HL-60 (cell line): Measurements from ENCODE around the gene TMEM238L.

Source experiments
- DNase-seq, 2 experiments: peaks; one replicate each; pipeline ENCODE4 v3.0.0-alpha.2; 2010 to 2020; ENCODE audit warnings: low read depth in 1 of 2, low spot score in 1 of 2
- H3K27ac ChIP-seq: fragments of 250-450 bp; sonication (Bioruptor Pico); replicated peaks from 2 replicates; pipeline ENCODE4 v1.5.1; 2020; ENCODE audit warnings: mild to moderate bottlenecking, moderate library complexity
- H3K27me3 ChIP-seq: fragments of 250-450 bp; sonication (Bioruptor Pico); 2 replicates; pipeline ENCODE4 v1.5.1; 2021; ENCODE audit warnings: mild to moderate bottlenecking, moderate library complexity; ENCODE audit not compliant: insufficient read depth, poor library complexity, severe bottlenecking
- H3K4me3 ChIP-seq: replicated peaks from 2 replicates; pipeline ENCODE4 v1.5.1; 2011; ENCODE audit warnings: mild to moderate bottlenecking, control low read depth, low read length; ENCODE audit not compliant: insufficient read depth
- CTCF ChIP-seq: IDR thresholded peaks from one replicate; pipeline ENCODE4 v1.5.1; 2011; ENCODE audit warnings: low read length, control low read depth, inconsistent platforms; ENCODE audit not compliant: insufficient read depth
- GABPA ChIP-seq: IDR thresholded peaks from 2 replicates; pipeline ENCODE4 v1.6.1; 2012; ENCODE audit warnings: low read depth
- POLR2AphosphoS5 ChIP-seq: IDR thresholded peaks from 2 replicates; pipeline ENCODE4 v1.6.1; 2012; ENCODE audit warnings: low read depth
- REST ChIP-seq: IDR thresholded peaks from 2 replicates; pipeline ENCODE4 v1.6.1; 2012; ENCODE audit warnings: low read depth; ENCODE audit not compliant: insufficient replicate concordance
- SPI1 ChIP-seq: IDR thresholded peaks from 2 replicates; pipeline ENCODE4 v1.6.1; 2012; ENCODE audit warnings: low read depth, mild to moderate bottlenecking, borderline replicate concordance

TMEM238L gene

GRCh38 chr17:10843811-10844210 lies 39.9 kb upstream of the TMEM238L start:
- TF ChIP-seq POLR2AphosphoS5: no peak
- no peak for TF ChIP-seq REST
- TF ChIP-seq GABPA: no peak
- no peak for TF ChIP-seq SPI1
- no peak for TF ChIP-seq CTCF
- H3K4me3 ChIP-seq: no peak overlapping the region
- DNase-seq: no peak
- H3K27me3 ChIP-seq: no peaks in the 10 kb centered on the region
- no peak overlapping the region for H3K27ac ChIP-seq

GRCh38 chr17:10842658-10843057 lies 38.8 kb upstream of the TMEM238L start:
- Histone ChIP-seq H3K4me3 (no peak overlapping the region), H3K27me3 (no peaks in the 10 kb centered on the region), H3K27ac (no peak overlapping the region)
- DNase-seq: no peak
- TF ChIP-seq GABPA (no peak), CTCF (no peak), POLR2AphosphoS5 (no peak), REST (no peak), SPI1 (no peak)

GRCh38 chr17:10838682-10839081 lies 34.8 kb upstream of the TMEM238L start:
- H3K27me3 ChIP-seq: no peaks in the 10 kb centered on the region
- no peak for DNase-seq
- no peak overlapping the region for H3K4me3 ChIP-seq
- H3K27ac ChIP-seq: no peak overlapping the region
- TF ChIP-seq SPI1 (no peak), REST (no peak), POLR2AphosphoS5 (no peak), CTCF (no peak), GABPA (no peak)
